ENCODE results near the gene CAMKV.
"Not testable (repeated sequence)": the region's sequence is repeated elsewhere in the genome, so short reads cannot be mapped to it uniquely, and the experiment has no call there.

CAMKV gene, protein sequence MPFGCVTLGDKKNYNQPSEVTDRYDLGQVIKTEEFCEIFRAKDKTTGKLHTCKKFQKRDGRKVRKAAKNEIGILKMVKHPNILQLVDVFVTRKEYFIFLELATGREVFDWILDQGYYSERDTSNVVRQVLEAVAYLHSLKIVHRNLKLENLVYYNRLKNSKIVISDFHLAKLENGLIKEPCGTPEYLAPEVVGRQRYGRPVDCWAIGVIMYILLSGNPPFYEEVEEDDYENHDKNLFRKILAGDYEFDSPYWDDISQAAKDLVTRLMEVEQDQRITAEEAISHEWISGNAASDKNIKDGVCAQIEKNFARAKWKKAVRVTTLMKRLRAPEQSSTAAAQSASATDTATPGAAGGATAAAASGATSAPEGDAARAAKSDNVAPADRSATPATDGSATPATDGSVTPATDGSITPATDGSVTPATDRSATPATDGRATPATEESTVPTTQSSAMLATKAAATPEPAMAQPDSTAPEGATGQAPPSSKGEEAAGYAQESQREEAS

GRCh38 chr3:49869525-49870126 lies at the start of gene CAMKV:
CAMKV (minus strand) TSS chr3:49869906; CDS start chr3:49862388, 7,518 bp downstream.
- H3K9me3 ChIP-seq (ENCODE audit: low read length) = no peaks in the 10 kb centered on the region
- H3K36me3 ChIP-seq (ENCODE audit: insufficient read depth, low read length) = no peaks in the 10 kb centered on the region
- peak within 1 kb of the TSS; percentile 70 for H2AFZ ChIP-seq (ENCODE audit: low read depth, low read length)
- H3K27me3 ChIP-seq (ENCODE audit: insufficient read depth, low read length) = no peaks in the 10 kb centered on the region
- peaks cover 61% of the 10 kb centered on the region for H3K4me1 ChIP-seq (ENCODE audit: insufficient read depth, low read length)
- H3K4me3 ChIP-seq (ENCODE audit: low read length) = peak within 1 kb of the TSS; percentile 56

DNA sequence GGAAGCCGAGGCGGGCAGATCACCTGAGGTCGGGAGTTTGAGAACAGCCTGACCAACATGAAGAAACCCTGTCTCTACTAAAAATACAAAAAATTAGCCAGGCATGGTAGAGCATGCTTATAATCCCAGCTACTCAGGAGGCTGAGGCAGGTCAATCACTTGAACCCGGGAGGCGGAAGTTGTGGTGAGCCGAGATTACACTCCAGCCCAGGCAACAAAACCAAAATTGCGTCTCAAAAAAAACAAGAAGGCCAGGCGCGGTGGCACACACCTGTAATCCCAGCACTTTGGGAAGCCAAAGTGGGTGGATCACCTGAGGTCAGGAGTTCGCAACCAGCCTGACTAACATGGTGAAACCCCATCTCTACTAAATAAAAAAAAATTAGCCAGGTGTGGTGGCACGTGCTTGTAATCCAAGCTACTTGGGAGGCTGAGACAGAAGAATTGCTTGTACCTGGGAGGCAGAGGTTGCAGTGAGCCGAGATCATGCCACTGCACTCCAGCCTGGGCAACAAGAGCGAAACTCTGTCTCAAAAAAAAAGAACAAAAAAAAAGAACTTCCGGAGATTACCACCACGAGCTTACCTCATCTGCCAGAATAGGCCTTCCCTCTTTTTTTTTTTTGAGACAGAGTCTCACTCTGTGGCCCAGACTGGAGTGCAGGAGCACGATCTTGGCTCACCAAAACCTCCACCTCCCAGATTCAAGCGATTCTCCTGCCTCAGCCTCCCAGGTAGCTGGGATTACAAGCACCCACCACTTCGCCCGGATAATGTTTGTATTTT lies 48.3 kb upstream of the CAMKV start:
- not testable (repeated sequence) for H3K36me3 ChIP-seq (ENCODE audit: insufficient read depth, low read length); H3K4me3 ChIP-seq (ENCODE audit: low read length); H3K9me3 ChIP-seq (ENCODE audit: low read length); H3K27me3 ChIP-seq (ENCODE audit: insufficient read depth, low read length); H2AFZ ChIP-seq (ENCODE audit: low read depth, low read length); H3K4me1 ChIP-seq (ENCODE audit: insufficient read depth, low read length)

DNA sequence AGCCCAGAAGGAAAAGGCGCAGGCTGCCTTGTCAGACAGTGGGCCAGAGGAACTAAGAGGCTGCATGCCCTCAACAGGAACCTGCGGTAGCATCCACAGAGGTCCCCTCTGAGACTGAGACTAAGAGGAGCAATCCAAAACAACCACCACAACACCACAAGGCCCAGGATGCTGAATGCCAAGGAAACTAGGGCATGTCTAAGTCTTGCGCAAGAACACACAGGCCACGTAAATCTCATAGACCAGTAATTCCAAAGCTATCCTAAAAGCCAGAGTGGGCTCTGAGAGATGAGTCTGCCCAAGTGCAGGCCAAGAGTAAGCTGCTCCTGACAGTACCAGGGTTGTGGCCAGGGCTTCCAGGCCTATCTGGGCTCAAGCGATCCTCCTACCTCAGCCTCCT lies 47.0 kb upstream of the CAMKV start:
- no peak overlapping the region for H3K4me3 ChIP-seq (ENCODE audit: low read length)
- H3K36me3 ChIP-seq (ENCODE audit: insufficient read depth, low read length) = no peaks in the 10 kb centered on the region
- H3K27me3 ChIP-seq (ENCODE audit: insufficient read depth, low read length) = no peaks in the 10 kb centered on the region
- H3K9me3 ChIP-seq (ENCODE audit: low read length) = no peaks in the 10 kb centered on the region
- H2AFZ ChIP-seq (ENCODE audit: low read depth, low read length) = no peak overlapping the region
- H3K4me1 ChIP-seq (ENCODE audit: insufficient read depth, low read length) = no peaks in the 10 kb centered on the region

DNA sequence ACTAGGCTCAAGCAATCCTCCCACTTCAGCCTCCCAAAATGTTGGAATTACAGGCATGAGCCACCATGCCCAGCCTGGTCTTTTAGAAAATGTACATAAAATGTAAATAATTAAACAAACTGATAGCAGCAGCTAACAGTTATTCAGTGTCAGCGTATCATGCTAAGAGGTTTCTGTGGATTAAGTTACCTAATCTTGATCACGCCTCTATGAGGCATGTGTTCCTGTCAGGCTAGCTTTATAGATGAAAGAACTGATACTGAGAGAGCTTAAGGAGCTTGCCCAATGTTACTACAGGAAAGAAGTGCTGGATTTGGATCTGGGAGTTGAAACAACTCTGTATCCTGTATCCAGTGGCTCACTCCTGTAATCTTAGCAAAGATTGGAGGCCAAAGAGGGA lies 45.2 kb upstream of the CAMKV start:
- no peak overlapping the region for H2AFZ ChIP-seq (ENCODE audit: low read depth, low read length)
- H3K36me3 ChIP-seq (ENCODE audit: insufficient read depth, low read length) = peaks cover 6% of the 10 kb centered on the region
- H3K27me3 ChIP-seq (ENCODE audit: insufficient read depth, low read length) = no peaks in the 10 kb centered on the region
- H3K4me1 ChIP-seq (ENCODE audit: insufficient read depth, low read length) = no peaks in the 10 kb centered on the region
- no peaks in the 10 kb centered on the region for H3K9me3 ChIP-seq (ENCODE audit: low read length)
- no peak overlapping the region for H3K4me3 ChIP-seq (ENCODE audit: low read length)

DNA sequence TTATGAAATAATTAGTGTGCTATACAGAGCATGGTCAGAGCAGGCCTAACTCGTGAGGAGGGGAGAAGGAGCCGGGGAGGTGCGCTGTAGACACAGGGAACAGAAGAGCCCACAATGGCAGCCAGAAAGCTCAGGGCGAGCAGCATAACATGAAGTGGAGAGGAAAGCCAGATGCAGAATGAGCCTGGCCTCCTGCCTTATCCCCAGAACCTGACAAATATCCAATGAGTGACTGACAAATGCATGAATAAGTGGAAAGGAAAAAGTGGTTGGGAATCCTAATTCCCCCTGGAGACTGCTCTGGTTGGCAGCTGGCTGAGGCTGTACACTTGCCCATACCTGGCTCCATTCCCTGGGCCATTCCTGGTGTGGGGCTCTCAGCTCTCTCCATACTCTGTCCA lies 43.2 kb upstream of the CAMKV start:
- H3K27me3 ChIP-seq (ENCODE audit: insufficient read depth, low read length) = no peaks in the 10 kb centered on the region
- no peak overlapping the region for H3K4me3 ChIP-seq (ENCODE audit: low read length)
- H3K36me3 ChIP-seq (ENCODE audit: insufficient read depth, low read length) = peaks cover 6% of the 10 kb centered on the region
- H2AFZ ChIP-seq (ENCODE audit: low read depth, low read length) = no peak overlapping the region
- H3K4me1 ChIP-seq (ENCODE audit: insufficient read depth, low read length) = no peaks in the 10 kb centered on the region
- H3K9me3 ChIP-seq (ENCODE audit: low read length) = no peaks in the 10 kb centered on the region

DNA sequence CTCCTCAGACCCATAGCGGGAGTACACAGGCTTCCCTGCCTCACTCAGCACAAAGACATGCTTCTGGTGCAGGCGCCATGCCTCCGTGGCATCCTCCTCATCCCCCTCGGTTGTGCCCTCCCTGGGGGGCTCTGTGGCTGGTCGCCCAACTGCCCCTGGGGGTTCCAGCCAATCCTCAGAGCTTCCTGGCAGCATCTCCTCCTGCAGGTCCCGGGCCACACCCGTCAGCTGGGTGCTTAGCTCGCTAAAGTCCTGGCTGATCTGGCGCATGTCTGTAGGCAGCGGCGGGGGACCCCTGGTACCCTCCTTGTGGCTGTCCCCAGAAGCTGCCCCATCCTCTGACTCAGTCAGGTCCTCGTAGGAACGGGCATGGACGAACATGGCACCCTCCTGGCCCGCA lies 41.9 kb upstream of the CAMKV start:
- peaks cover 6% of the 10 kb centered on the region for H3K36me3 ChIP-seq (ENCODE audit: insufficient read depth, low read length)
- H3K4me3 ChIP-seq (ENCODE audit: low read length) = no peak overlapping the region
- H2AFZ ChIP-seq (ENCODE audit: low read depth, low read length) = no peak overlapping the region
- H3K4me1 ChIP-seq (ENCODE audit: insufficient read depth, low read length) = no peaks in the 10 kb centered on the region
- H3K9me3 ChIP-seq (ENCODE audit: low read length) = no peaks in the 10 kb centered on the region
- H3K27me3 ChIP-seq (ENCODE audit: insufficient read depth, low read length) = no peaks in the 10 kb centered on the region

GRCh38 chr3:49911124-49911420 lies 41.4 kb upstream of the CAMKV start:
- H3K4me3 ChIP-seq (ENCODE audit: low read length) = no peak overlapping the region
- H2AFZ ChIP-seq (ENCODE audit: low read depth, low read length) = no peak overlapping the region
- H3K27me3 ChIP-seq (ENCODE audit: insufficient read depth, low read length) = no peaks in the 10 kb centered on the region
- H3K36me3 ChIP-seq (ENCODE audit: insufficient read depth, low read length) = peaks cover 6% of the 10 kb centered on the region
- no peaks in the 10 kb centered on the region for H3K9me3 ChIP-seq (ENCODE audit: low read length)
- H3K4me1 ChIP-seq (ENCODE audit: insufficient read depth, low read length) = no peaks in the 10 kb centered on the region

DNA sequence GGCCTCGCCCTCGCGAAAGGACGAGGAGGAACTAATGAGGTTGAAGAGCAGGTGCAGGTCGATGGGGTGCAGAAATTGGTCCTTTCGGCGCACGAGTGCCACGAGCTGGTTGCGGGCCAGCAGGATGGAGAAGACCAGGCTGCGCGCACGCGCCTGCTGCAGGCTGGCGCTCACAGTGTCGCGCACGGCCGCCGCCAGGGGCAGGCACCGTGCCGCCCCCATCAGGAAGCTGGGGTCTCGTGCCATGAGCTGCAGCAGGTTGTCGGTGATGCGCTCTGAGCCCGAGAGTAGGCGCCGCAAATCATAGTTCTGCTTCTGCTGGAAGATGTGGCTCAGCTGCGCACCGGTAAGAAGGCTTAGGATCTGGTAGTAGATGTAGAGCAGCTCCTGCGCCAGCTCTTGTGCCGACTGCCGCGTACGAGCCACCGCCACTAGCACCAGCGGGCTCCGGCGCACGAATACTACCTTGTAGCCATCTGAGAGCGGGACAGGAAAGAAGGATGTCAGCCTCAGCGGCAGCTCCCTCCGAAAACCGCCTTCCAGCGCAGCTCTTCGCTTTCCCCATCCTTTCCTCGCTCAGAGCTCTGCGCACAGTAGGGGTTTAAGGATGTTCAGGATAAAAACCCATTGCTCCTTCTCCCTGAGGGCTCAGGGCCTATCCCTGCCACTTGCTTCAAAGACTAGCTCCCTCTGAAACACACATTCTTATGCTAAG lies 40.9 kb upstream of the CAMKV start:
- Histone ChIP-seq H3K4me3 (ENCODE audit: low read length) (no peak overlapping the region), H3K9me3 (ENCODE audit: low read length) (no peaks in the 10 kb centered on the region), H2AFZ (ENCODE audit: low read depth, low read length) (no peak overlapping the region), H3K27me3 (ENCODE audit: insufficient read depth, low read length) (no peaks in the 10 kb centered on the region), H3K36me3 (ENCODE audit: insufficient read depth, low read length) (peaks cover 6% of the 10 kb centered on the region), H3K4me1 (ENCODE audit: insufficient read depth, low read length) (no peaks in the 10 kb centered on the region)

DNA sequence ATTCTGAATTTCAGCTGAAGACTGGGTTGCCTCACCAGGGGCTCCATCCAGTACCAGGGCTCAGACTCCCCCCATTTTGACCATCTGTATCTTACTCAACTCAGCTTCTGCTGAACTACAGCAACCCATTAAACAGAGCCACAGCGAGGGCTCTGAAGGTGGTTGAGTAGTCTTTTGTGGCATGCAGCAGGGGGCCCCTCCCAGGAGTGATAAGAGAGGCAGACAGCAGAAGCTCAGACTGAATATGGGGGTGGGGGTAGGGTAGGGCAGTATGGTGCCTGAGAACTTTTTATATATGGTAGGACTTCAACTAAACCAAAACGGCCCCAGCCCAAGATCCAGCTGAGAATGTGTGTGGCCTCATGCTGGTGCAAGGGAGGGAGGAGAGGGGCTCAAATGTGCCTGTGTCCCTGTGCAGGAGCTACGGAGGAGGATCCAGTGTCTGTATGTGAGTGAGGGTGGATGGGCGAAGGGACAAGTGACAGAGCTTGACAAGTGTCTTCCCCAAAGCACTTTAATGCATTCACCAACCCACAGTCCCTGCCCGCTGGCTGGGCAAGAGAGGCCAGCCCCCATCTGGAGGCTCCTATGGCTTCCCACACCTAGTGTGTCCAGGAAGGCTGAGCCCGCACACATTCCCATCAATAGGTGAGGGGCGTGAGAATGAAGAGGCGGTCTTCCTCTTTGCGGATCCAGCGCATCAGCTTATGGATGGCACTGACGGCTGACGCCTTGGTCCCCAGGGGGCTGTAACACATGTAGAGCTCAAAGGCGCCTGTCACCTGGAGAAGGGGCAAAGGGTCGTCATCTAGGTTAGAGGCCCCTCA lies 38.9 kb upstream of the CAMKV start:
- Histone ChIP-seq H3K36me3 (ENCODE audit: insufficient read depth, low read length) (peaks cover 6% of the 10 kb centered on the region), H3K27me3 (ENCODE audit: insufficient read depth, low read length) (no peaks in the 10 kb centered on the region), H3K4me3 (ENCODE audit: low read length) (no peak overlapping the region), H2AFZ (ENCODE audit: low read depth, low read length) (no peak overlapping the region), H3K4me1 (ENCODE audit: insufficient read depth, low read length) (no peaks in the 10 kb centered on the region), H3K9me3 (ENCODE audit: low read length) (no peaks in the 10 kb centered on the region)

DNA sequence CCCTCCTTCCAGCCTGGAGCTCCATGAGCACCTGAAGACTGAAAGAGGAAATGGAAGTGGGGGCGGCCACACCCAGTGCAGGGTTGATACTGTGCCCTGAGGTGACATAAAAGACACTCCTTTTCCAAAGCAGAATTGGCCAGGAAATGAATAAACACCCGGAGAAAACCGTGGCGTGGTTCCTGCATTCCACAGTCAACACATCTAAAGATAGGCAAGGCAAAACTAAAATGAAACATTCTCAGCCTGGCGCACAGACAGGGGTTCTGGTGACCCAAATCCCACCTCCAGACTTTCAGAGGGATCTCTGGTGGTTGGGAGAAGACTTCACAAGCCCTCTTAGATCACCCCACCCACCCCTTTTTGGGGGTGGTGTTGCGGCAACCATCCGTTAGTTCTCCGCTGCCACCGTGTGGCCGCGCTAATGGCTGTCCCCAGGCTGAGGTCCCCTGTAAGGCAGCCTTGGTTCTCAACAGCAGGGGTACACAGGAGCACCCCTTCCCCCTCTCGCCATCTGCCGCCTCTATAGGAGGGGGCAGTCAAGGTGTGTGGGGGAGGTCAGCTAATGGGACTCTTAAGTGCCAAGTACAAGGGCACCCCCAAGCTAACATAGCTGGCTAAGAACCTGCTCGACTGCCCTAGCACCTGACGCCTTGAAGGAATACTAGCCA lies 36.5 kb upstream of the CAMKV start:
- Histone ChIP-seq H3K9me3 (ENCODE audit: low read length) (no peaks in the 10 kb centered on the region), H3K27me3 (ENCODE audit: insufficient read depth, low read length) (no peaks in the 10 kb centered on the region), H3K4me3 (ENCODE audit: low read length) (no peak overlapping the region), H2AFZ (ENCODE audit: low read depth, low read length) (no peak overlapping the region), H3K36me3 (ENCODE audit: insufficient read depth, low read length) (peaks cover 6% of the 10 kb centered on the region), H3K4me1 (ENCODE audit: insufficient read depth, low read length) (no peaks in the 10 kb centered on the region)

- not testable (repeated sequence) for H3K36me3 ChIP-seq (ENCODE audit: insufficient read depth, low read length); H3K27me3 ChIP-seq (ENCODE audit: insufficient read depth, low read length); H3K4me3 ChIP-seq (ENCODE audit: low read length); H3K9me3 ChIP-seq (ENCODE audit: low read length); H2AFZ ChIP-seq (ENCODE audit: low read depth, low read length); H3K4me1 ChIP-seq (ENCODE audit: insufficient read depth, low read length)
Measured at GRCh38 chr3:49904448-49904847, 34.7 kb upstream of the CAMKV start.
